ENCODE data around the gene ZNF423.
"Not testable (repeated sequence)": the region's sequence is repeated elsewhere in the genome, so short reads cannot be mapped to it uniquely, and the experiment has no call there.

The ZNF423 gene

DNA sequence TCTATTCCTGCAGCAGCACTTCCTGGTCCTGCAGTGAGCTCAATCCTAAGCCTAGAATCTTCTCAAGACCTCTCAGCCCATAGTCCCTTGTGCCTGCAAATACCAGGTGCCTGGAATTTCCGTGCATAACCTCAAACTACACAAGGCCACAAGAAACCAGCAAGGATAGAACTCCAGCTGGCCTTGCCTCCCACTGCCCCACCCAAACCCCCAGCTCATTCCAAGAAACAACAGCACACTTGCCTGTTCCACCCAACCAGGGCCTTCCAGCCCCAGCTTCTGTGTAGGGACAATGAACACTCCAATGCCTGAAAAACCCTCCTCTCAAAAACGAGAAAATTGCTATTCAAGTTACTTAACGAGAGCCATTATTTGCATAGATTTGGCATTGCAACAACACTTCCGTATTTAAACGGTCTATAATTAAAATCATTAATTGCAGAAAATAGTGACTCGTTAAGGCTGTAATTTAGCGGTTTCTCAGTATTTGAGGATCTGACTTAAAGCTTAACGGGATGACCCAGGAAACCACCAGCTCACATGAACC is 335.3 kb downstream of the ZNF423 start:
- no peak for DNase-seq

DNA sequence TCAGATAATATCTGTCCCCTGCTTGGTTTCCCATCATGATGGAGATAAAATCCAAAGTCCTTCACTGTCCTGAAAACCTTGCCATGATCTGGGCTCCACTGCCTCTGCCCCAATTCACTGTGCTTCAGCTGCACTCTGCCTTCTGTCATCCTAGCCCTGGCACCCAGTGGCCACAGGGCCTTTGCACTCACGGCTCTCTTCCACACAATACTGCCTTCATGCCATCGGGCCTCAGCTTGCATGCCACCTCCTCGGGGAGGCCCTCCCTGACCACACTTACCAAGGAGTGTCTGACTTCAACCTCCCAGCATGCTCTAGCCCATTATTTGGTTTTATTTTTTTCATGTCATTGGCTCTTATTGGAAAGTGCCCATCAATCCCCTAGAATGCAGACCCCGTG is 336.2 kb downstream of the ZNF423 start:
- no peak for DNase-seq

DNA sequence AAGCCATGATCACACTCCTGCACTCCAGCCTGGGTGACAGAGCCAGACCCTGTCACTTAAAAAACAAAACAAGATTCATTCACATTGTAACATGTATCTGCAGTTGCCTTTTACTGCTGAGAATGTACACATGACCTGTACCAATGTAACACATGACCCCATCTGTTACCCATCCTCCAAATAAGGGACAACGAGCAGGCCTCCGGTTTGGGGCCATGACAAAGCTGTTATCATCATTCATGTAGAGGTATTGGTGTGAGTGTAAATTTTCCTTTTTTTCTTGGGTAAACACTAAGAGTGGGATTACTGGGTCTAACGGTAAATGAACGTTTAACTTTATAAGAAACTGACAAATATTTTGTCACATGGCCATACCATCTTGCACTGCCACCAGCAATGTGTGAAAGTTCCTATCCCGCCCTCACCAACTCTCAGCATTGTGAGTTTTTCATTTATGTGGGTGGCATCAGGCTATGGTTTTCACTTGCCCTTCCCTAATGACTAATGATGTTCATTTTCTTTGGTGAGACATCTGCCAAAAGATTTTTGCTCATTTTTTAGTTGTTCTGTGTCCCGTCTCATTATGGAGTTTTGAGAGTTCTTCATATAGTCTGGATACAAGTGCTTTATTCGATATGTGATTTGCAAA is 336.8 kb downstream of the ZNF423 start:
- DNase-seq: no peak

DNA sequence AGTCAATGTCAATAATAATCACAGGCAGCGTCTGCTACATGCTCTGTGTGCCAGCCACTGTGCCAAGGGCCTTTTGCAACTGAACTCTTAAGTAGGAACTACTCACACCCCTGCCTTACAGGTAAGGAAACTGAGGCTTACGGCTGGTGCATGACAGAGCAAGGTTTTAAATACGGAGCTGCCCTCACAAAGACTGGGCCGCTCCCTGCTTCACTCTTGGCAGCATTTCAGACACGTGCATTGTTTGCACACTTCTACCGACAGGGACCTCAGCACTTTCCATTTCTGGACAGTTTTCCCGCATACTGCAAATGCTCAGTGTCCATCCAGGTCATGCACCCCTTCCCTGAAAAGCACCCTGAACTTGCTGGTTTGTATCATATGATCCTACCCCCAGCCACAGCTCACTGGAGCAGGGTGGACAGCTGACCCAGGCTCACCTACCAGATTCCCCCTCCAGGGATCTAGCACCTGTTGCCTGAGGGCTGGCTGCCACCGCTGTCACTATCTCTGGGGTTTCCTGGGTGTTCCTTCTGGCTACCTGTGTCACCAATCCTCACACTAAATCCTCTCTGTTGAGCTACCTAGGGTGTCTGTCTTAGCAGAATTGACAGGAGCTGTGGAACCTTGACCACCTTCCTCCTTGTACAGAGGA is 339.4 kb downstream of the ZNF423 start:
- no peak for DNase-seq

DNA sequence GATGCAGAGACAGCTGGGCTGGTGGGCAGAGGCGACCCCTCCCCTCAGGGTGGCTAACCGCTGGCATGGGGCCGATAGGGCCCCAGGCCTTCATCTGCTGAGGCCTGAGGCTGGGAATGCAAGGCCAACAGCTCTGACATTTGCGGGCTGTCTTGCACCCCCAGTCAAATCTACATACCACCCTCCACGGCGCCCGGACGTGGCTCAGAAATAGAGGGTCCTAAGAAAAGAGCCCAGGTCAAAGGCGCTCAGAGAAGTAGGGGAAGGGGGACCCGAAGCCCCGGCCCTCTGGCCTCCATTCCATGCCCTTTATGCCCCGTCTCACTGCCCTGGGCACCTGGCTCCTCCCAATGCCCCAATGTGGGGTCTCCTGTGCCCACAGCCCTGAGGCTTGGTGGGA is 340.1 kb downstream of the ZNF423 start:
- DNase-seq: no peak

DNA sequence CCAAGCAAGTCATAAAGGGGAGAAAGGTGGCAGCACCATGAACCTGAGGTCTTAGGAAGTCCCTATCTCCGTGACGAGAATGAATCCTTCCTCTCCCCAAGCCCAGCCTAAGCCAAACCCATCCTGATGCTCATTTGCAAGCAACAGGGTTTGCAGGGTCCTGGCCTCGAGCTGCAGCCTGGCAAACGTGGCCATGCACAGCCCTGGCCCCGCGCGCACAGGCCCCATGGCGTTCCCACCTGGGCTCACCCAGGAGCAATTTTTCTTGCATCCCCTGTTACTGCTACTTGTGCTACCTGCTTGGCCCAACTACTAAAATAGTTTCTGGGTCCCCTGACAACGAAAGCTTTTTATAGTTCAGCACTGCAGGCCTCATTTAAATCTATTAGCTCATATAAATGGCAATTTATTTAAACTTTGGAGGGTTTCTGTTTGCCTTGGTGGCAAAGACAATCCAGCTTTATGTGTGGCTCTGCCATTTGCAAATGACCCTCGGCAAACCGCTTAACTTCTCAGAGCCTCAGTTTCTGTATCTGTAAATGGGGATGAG is 340.8 kb downstream of the ZNF423 start:
- no peak for DNase-seq

DNA sequence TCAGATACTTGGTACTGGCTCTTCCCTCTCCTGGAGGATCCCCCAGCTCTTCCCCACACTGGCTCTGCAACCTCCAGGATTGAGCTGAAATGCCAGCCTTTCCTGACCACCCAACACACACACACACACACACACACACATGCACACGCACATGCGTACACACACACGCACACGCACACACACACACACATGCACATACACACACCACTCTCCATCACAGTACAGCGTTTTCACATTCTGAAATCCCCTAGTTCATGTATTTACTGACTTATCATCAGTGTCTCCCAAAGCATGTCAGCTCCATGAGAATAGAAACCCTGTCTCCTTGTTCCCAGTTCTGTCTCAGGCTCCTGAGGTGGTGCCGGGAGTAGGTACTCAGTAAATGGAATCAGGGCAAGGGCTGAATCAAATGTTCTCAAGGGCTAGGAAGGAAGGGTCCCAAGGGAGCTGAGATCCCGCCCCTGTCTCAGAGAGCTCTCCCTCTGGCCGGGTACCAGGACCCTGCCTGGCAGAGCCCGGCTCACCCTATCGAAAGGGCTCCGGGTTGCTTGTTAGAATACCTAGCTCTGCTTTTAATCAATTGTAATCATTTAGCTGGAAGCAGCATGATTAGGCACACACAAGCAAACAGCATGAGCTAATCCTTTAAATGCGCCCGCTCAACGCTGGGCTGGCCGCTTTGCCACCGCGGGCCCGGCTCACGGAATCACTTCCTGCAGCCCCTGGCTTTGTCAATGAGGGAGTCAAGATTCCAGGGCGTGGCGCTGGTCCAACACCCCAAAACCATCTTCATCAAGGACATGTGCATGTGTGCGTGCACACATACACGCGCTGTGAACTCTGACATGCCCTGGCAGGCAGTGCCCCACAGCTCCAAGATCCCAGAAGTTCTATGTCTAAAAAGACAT is 341.6 kb downstream of the ZNF423 start:
- no peak for DNase-seq

DNA sequence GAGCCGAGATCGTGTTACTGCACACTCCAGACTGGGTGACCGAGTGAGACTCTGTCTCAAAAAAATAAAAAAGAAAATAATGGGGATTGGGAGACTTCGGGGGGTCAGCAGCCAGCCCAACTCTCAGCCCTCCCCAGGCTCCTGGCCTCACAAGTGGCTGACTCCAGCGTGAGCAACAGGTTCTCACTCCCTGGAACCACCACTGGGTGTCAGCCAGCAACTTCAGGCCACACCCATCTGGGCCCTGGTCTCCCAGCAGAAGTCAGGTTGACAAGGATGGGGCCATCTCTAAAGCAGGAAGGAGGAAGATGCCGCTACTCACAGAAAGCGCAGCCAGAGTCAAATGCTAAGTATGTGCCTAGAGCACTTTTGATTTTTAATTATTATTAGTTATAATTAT is 342.9 kb downstream of the ZNF423 start:
- no peak for DNase-seq

DNA sequence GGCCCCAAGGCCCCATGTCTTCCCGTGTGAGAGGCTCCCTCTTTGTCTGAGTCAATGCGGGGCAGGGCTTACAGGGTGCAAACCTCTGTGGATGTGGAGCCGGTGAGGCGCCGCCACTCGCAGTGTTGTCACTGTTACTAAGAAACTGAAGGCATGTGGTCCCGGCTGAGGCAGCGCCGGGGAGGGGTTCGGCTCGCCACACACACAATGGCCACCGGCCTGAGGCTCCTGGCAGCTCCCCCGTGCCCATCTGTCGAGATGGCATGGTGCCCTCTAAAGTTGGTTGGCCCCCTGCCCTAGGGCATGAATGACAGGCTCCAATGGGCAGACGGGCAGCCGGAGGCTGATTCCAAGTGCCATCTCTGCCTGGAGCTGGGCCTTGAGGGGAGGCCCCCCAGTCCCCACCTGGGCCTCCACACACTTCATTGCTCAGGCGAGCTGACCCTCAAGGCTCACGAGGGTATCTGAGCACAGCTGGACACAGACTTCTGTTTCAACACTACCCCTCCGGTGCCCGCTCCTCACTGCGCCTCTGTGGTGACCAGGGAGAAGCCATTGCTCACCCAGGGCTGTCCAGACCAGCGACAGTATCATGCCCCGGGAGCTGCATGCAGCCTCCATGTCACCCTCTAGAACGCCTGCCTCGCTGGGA is 345.1 kb downstream of the ZNF423 start:
- no peak for DNase-seq

DNA sequence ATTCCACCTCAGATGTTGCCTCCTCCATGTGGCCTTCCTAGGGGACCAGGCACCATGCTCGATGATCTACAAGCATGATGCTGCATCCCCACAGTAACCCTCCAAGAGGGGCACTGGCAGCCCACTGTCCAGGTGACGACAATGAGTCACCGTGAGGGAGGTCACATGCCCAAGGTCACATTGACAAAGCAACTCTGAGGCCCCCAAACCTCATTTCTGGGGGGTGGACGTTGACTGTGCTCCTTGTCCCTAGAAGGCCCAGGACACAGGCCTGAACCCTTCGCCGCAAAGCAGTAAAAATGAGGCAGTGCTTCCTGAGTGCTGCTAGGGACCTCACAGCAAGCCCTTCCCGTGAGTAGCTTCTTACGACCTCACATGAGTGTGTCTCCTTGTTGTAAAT is 345.8 kb downstream of the ZNF423 start:
- no peak for DNase-seq

DNA sequence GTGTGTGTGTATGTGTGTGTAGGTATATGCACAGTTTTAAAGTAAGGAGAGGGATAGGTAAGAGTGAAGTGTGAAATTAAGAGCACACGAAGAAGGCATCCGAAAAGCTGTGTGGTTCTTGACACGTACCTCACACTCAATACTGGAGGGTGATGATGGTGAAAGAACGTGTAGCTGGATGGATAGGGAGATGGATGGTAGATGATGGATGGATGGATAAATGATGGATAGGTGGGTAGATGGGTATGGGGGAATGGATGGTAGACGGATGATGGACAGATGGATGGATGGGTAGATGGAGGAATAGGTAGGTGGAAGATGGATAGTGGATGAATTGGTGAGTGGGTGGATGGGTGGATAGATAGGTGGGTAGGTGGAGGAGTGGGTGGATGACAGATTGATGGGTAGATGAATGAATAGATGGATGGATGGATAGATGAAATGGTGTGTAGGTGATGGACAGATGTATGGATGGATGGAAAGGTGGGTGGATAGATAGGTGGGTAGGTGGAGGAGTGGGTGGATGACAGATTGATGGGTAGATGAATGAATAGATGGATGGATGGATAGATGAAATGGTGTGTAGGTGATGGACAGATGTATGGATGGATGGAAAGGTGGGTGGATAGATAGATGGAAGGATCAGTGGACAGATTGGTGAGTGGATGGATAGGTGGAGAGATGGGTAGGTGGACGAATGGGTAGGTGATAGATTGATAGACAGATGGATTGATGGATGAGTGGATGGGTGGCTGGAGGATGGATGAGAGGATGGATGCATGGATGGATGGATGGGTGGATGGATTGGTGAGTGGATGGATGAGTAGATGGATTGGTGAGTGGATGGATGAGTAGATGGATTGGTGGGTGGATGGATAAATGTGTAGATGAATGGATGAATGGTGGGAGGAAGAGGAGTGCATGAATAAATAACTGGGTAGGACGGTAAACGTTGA is 349.6 kb downstream of the ZNF423 start:
- DNase-seq: not testable (repeated sequence)

DNA sequence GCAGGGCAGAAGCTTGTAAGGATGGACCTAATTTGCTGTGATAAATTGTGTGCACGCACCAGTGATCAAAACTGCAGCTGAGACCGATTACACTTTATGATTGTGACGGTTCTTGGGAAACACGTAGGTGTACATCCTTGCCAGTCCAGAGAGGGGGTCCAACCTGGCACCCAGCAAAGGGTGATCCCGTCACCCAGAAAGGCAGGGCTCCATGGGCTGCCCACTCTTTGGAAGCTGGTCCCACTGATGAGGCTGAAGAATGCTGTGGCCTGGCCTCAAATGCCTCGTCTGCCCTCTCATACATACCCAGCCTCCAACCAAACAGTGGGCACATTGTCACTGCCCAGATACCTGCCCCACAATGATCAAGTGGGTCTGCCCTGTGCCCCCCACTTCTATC is 350.4 kb downstream of the ZNF423 start:
- no peak for DNase-seq

DNA sequence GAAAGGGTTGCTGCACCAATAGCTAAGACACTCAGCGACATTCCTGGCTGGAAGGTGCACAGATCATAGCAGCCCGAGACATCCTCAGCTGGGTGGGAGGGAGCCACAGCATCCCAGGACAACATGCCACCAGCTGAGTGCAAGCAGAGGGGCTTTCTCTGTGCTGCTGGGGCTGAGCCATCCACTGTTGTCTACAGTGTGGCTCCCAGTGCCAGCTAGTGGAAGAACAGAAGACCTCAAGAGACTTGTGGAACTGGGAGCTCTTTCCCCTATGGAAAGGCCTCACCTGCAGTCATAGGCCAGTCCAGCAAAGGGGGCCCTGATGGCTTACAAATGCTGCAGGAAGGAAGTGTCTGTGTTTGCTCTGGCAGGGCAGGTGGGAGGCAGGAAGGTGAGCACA is 351.3 kb downstream of the ZNF423 start:
- no peak for DNase-seq

DNA sequence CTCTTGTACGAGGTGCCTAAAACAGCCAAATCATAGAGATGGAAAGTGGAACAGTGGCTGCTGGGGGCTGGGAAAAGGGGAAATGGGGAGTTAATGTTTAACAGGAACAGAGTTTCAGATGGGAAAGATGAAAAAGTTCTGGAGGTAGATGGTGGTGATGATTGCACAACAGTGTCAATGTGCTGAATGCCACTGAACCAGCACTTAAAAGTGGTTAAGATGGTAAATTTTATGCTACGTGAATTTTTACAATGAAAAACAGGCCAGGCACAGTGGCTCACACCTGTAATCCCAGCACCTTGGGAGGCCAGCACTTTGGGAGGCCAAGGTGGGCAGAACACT is 351.9 kb downstream of the ZNF423 start:
- no peak for DNase-seq

DNA sequence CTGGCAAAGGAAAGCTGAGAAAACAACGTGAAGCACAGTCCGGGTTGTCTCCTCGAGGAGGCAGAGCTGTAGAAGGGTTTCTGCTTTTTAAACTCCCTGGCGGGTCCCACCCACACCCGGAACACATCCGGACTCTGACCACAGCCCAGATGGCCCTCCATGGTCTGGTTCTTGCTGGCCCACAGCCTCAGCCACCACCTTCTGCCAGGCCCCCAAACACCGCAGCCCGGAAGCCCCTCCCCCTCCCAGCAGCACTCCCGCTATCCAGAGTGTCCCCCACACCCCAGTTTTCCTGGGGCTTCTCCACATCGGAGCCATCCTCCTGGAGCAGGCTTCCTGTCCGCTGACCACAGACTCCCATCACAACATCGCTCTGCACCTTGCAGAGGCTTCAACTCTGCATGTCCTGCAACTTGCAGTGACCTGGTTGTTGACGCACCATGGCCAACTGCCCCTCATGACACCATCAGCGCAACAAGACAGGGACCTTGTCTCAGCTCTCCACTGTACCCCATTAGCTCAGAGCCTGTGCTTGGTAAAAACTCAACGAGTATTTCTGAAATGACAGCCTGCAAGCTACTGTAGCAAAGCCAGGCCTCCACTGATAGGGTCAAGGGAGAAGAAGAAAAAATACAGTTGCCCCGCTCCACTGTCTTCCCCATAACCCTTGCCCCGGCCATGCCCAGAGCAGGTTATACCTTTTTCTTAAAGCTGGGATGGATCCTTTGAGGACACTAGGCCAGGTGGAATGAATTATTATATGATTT is 352.5 kb downstream of the ZNF423 start:
- no peak for DNase-seq

DNA sequence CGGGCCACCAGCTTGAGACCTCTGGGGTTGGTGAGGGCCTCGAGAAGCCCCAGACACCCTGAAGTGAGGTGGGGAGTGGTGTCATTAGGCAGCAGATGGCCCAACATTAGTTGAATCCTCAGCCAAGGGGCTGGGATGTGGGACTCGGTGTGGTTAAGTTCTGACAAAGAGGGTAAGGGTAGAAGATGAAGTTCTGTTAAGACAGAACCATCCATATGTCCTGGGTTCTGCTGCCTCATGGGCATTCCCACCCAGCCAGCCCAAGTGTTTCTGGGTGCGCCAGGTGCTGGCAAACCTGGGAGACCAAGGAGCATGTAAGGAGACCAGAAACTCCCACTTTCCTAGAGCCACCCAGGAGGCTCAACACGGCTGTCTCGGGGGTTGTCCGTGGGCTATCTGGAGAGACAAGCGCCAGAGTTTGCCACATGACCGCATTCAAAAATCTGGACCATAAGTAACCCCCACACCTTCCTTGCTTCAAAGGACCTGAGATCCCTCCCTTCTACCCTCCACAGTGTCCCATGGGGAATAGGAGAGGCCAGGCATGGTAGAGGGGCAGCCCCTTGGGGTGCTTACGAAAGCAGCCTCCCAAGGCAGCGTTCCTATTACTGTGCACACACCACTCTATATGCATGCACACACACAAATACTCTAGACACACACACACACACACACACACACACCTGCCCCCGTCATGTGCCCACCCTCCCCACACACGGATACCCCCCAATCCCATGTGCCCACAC is 353.6 kb downstream of the ZNF423 start:
- DNase-seq: no peak

DNA sequence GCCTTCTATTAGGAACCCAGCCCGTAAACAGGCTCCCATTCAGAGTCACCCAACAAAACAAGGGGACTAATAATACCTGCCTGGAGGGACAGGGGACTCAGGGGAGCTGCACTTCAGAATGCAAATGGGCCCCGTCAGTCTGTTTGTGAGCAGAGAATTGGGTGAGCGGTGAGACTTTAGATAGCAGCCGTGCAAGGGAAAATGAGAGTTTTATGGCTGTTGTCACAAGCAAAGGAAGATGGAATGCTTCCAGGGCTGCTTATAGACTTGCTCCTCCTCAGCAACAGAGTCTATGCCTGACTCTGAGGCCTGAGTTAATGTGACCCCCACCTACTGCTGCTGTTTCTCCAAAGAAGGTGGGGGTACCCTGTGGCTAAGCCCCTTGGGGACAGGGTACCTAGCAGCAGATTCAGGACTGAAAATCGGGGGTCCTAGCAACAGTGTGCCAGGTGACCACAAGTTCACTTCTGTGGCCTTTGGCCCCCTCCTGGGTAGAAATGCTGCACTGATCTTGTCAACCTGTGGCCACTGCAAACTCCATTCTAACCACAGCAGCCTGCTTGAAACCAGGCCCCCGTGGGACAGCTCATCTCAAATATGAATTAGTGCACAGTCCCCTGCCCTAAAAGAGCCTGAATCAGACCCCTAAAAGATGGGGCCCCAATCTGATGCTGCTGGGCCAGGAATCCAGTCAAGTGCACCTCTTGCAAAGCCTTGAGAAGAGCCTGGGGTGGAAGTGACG is 355.9 kb downstream of the ZNF423 start:
- no peak for DNase-seq

DNA sequence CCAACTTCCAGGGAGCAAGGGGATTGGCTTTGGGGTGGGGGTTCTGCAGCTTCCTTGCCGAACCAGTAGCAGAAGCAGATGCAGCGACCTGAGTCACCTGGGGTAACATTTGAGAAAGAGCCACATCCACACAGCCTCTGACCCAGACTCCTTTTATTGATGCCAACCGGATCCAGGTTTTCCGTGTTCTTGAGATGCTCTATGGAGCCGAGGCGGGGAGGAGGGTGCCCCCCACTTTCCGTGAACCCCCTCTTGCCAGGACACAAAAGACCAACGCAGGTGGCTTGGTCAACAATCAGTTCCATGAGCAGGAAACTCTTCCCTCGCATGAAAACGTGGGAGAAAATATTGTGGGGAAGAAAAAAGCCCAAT is 356.5 kb downstream of the ZNF423 start:
- DNase-seq: no peak

DNA sequence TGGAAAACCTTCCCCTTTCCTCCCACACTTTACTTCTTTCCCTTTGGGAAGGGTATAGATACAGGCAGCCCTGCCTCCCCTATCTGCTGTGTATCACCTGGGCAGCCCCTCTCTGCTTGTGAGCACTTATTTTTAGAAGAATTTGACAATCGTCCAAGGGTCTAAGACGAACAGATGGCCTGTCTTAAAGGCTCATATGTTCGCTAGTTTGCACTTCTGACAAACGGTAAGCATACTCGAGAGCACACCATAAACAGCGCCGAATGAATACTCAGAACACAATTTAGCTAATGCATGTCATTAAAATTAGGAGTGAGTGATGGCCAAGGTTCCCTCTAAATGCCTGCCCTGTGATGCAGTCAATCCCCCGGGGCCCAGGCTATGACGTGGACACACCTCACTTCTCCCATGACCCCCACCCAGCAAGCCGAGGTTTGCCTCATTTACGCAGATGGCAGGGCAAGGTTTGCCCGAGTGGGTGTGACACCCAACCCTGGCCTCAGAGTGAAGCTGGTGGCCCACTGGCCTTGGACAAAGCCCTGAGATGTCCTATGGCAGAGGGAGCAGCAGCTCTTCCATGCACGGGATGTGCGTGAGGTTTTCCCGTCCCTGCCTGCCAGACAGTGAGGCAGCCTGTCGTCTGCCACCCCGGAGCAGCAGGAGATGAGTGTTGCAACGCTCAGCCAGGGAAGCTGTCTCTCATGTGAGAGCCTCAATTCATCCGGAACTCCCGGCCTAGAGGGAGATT is 357.1 kb downstream of the ZNF423 start:
- DNase-seq: no peak

Data from T1000 (cell line).